Measurements from ENCODE around the gene RPE65. TPM values are rescaled to one million over a fixed set of nuclear protein-coding genes. Genes with fewer than 3 reads are reported as not detected.

Gene RPE65
- total and polyA plus RNA-seq, 2 donors (not counting 1 experiment from before 2014, with no cell fraction given), result not detected

GRCh38 chr1:68484618-68485017, 34.9 kb upstream of the RPE65 start:
- no peak for TF ChIP-seq CTCF (IDR thresholded peaks at IDR 0.05)
- TF ChIP-seq EZH2 (IDR thresholded peaks at IDR 0.05; ENCODE audit: borderline replicate concordance, insufficient read depth, low read depth, low read length, poor library complexity, severe bottlenecking), result no peak

GRCh38 chr1:68481041-68481440, 31.3 kb upstream of the RPE65 start:
- no peaks in the 10 kb centered on the region for H3K4me1 ChIP-seq (ENCODE audit: control insufficient read depth in 2 of 2, insufficient read depth in 2 of 2, low read length in 2 of 2)
- H3K4me3 ChIP-seq (ENCODE audit: control extremely low read depth in 1 of 5, extremely low read depth in 1 of 5, insufficient read depth in 1 of 5, low read depth in 2 of 5, low read length in 4 of 5), result no peak overlapping the region
- no peak overlapping the region for H3K27ac ChIP-seq (ENCODE audit: low read length in 2 of 2)
- Mint-ChIP-seq H3K4me1 (no peaks in the 10 kb centered on the region), H3K4me3 (no peak overlapping the region), H3K27ac (no peak overlapping the region), H3K27me3 (no peaks in the 10 kb centered on the region), H3K9me3 (ENCODE audit: insufficient read depth) (no peaks in the 10 kb centered on the region)
- POLR2A ChIA-PET, result no interaction called here
- no peak overlapping the region for H2AFZ ChIP-seq (ENCODE audit: insufficient read depth, low read depth, low read length, poor library complexity, severe bottlenecking)
- no peaks in the 10 kb centered on the region for H4K20me1 ChIP-seq (ENCODE audit: control insufficient read depth, insufficient read depth, low read length, poor library complexity, severe bottlenecking)
- H3K79me2 ChIP-seq (ENCODE audit: control insufficient read depth, insufficient read depth, low read length), result no peaks in the 10 kb centered on the region
- intact Hi-C loops (cut with micrococcal nuclease), result no loop called here
- H3K9ac ChIP-seq (ENCODE audit: low read length), result no peak overlapping the region
- H3K9me3 ChIP-seq (ENCODE audit: control extremely low read depth in 1 of 3, control insufficient read depth in 2 of 3, insufficient read depth in 1 of 3, low read length in 2 of 3), result no peaks in the 10 kb centered on the region
- TF ChIP-seq CTCF (IDR thresholded peaks at IDR 0.05) (no peak), EZH2 (IDR thresholded peaks at IDR 0.05; ENCODE audit: borderline replicate concordance, insufficient read depth, low read depth, low read length, poor library complexity, severe bottlenecking) (no peak)
- H3K36me3 ChIP-seq (replicated peaks in 1 of 2; ENCODE audit: control extremely low read depth in 1 of 2, control insufficient read depth in 1 of 2, extremely low read depth in 1 of 2, insufficient read depth in 2 of 2, low read length in 1 of 2), result no peaks in the 10 kb centered on the region
- WGBS (ENCODE audit: insufficient coverage), result no CpG with 5 or more reads among the region's 3 CpGs
- no peak for DNase-seq
- no peaks in the 10 kb centered on the region for H3K27me3 ChIP-seq (replicated peaks in 1 of 4; ENCODE audit: control extremely low read depth in 1 of 4, control insufficient read depth in 3 of 4, insufficient read depth in 4 of 4, low read length in 3 of 4)
- CTCF ChIA-PET, result no interaction called here
- no peak for ATAC-seq (ENCODE audit: low read depth)
- no peak overlapping the region for H3K4me2 ChIP-seq (replicated peaks; ENCODE audit: low read depth, low read length, poor library complexity, severe bottlenecking)

More at GRCh38 chr1:68484618-68485017, 34.9 kb upstream of the RPE65 start:
- H3K4me1 Mint-ChIP-seq, result no peaks in the 10 kb centered on the region
- Histone ChIP-seq H3K27ac (ENCODE audit: low read length in 2 of 2) (no peak overlapping the region), H3K4me1 (ENCODE audit: control insufficient read depth in 2 of 2, insufficient read depth in 2 of 2, low read length in 2 of 2) (no peaks in the 10 kb centered on the region), H3K4me3 (ENCODE audit: control extremely low read depth in 1 of 5, extremely low read depth in 1 of 5, insufficient read depth in 1 of 5, low read depth in 2 of 5, low read length in 4 of 5) (no peak overlapping the region), H3K27me3 (replicated peaks in 1 of 4; ENCODE audit: control extremely low read depth in 1 of 4, control insufficient read depth in 3 of 4, insufficient read depth in 4 of 4, low read length in 3 of 4) (no peaks in the 10 kb centered on the region), H3K36me3 (replicated peaks in 1 of 2; ENCODE audit: control extremely low read depth in 1 of 2, control insufficient read depth in 1 of 2, extremely low read depth in 1 of 2, insufficient read depth in 2 of 2, low read length in 1 of 2) (no peaks in the 10 kb centered on the region), H3K4me2 (replicated peaks; ENCODE audit: low read depth, low read length, poor library complexity, severe bottlenecking) (no peak overlapping the region), H3K79me2 (ENCODE audit: control insufficient read depth, insufficient read depth, low read length) (no peaks in the 10 kb centered on the region), H4K20me1 (ENCODE audit: control insufficient read depth, insufficient read depth, low read length, poor library complexity, severe bottlenecking) (no peaks in the 10 kb centered on the region), H3K9ac (ENCODE audit: low read length) (no peak overlapping the region), H2AFZ (ENCODE audit: insufficient read depth, low read depth, low read length, poor library complexity, severe bottlenecking) (no peak overlapping the region), H3K9me3 (ENCODE audit: control extremely low read depth in 1 of 3, control insufficient read depth in 2 of 3, insufficient read depth in 1 of 3, low read length in 2 of 3) (no peaks in the 10 kb centered on the region)
- intact Hi-C loops (cut with micrococcal nuclease), result no loop called here
- ATAC-seq (ENCODE audit: low read depth) (no peak), DNase-seq (no peak)
- POLR2A ChIA-PET, result interaction anchor here (0.5 kb wide), 1 partner anchor 146 kb away, joined by 4 read pairs; no protein-coding TSS in a partner anchor
- H3K27me3 Mint-ChIP-seq, result no peaks in the 10 kb centered on the region
- H3K4me3 Mint-ChIP-seq, result no peak overlapping the region
- WGBS (ENCODE audit: insufficient coverage), result no CpG with 5 or more reads among the region's 1 CpG
- CTCF ChIA-PET, result no interaction called here
- H3K9me3 Mint-ChIP-seq (ENCODE audit: insufficient read depth), result no peaks in the 10 kb centered on the region
- H3K27ac Mint-ChIP-seq, result no peak overlapping the region
